ENCODE results near the gene TMEM119. TPM values are rescaled to one million over a fixed set of nuclear protein-coding genes. Genes with fewer than 3 reads are reported as not detected.
A peak's percentile ranks its signal among the peaks of the same experiment; 100 is the strongest.

TMEM119 gene
- total and polyA plus RNA-seq, 2 of the 4 experiments (the other 2 are of a cell fraction), result 8.1 to 9.2 TPM

DNA sequence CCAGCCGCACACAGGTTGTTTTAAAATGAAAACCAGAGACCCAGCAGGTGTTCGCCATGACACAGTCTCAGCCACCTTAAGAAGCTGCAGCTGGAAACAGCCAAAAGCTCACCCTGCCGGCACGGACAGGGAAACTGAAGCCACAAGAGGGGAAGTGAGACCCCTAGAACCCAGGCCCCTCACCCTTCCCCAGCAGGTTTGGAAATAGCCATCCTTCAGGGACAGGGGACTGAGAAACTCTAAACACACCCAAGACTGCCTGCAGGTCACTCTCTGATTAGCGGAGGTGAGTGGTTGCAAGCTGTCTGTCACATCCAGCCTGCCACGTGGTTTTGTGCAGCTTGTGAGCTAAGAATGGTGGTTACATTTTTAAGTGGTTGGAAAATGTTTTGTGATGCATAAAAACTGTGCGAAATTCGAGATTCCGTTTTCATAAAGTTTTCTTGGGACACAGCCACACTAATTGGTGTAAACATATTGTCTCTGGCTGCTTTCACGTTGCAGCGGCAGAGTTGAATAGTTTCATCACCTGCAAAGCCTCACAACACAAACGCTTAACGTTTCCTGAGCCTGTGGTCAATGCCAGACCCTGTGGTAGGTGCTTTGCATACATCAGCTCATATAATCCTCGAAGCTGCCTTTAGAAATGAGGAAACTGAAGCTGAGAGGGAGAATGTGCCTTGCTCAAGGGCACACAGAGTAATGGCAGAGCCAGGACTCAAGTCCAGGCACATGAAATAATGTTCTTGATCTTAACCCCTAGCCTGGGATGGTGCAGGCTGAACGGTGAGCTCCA is 37.5 kb upstream of the TMEM119 start:
- Histone ChIP-seq H4K8ac (ENCODE audit: low read depth in 2 of 2, low read length in 2 of 2) (no peak overlapping the region), H3K9me3 (ENCODE audit: control insufficient read depth, insufficient read depth, low read length) (no peaks in the 10 kb centered on the region), H2BK120ac (ENCODE audit: low read depth, low read length) (no peak overlapping the region), H3K4me2 (ENCODE audit: low read depth, low read length) (no peak overlapping the region), H2BK15ac (ENCODE audit: low read depth, low read length) (no peak overlapping the region), H3K79me1 (ENCODE audit: low read depth in 1 of 2, low read length in 2 of 2) (peaks cover 0 to 16% of the 10 kb centered on the region in 2 experiments; a peak in 2 of 4 replicates), H2BK20ac (ENCODE audit: low read depth, low read length) (no peak overlapping the region), H2BK5ac (ENCODE audit: low read depth, low read length, poor library complexity, severe bottlenecking) (no peak overlapping the region), H4K5ac (ENCODE audit: low read depth, low read length) (no peak overlapping the region), H3K18ac (ENCODE audit: low read depth, low read length) (no peak overlapping the region), H3K4me3 (ENCODE audit: insufficient read depth, low read depth, low read length) (no peak overlapping the region), H3K56ac (ENCODE audit: extremely low read depth, insufficient read depth, low read length) (no peak overlapping the region), H3K27me3 (ENCODE audit: control insufficient read depth, insufficient read depth, low read length) (no peaks in the 10 kb centered on the region), H3K9me1 (ENCODE audit: insufficient read depth, low read length) (peaks cover 7% of the 10 kb centered on the region), H2AK9ac (replicated peaks; ENCODE audit: low read depth, low read length, poor library complexity) (peak overlapping the region; percentile 66), H2AFZ (replicated peaks; ENCODE audit: low read length, poor library complexity) (no peak overlapping the region), H3K9ac (ENCODE audit: low read depth, low read length) (no peak overlapping the region), H4K91ac (ENCODE audit: insufficient read depth, low read depth, low read length) (no peak overlapping the region), H3K4ac (ENCODE audit: low read depth, low read length) (peak overlapping the region; percentile 39; the same call in 1 of the 2 replicates), H3K36me3 (ENCODE audit: control insufficient read depth, insufficient read depth, low read length) (no peaks in the 10 kb centered on the region), H2AK5ac (ENCODE audit: low read depth, low read length) (no peak overlapping the region; the same call in 1 of the 2 replicates), H4K20me1 (ENCODE audit: insufficient read depth, low read length) (peaks cover 17% of the 10 kb centered on the region), H3K4me1 (ENCODE audit: control insufficient read depth, insufficient read depth, low read length) (peaks cover 17% of the 10 kb centered on the region), H3K27ac (ENCODE audit: insufficient read depth, low read length) (no peak overlapping the region), H3K14ac (replicated peaks; ENCODE audit: low read depth, low read length) (no peak overlapping the region), H3K23ac (ENCODE audit: low read depth, low read length) (0 out of 2 replicates have a peak overlapping the region, but pooled peaks have one; percentile 62)
- ChIA-PET CTCF (interaction anchor here (0.6 to 1.1 kb wide), 3 partner anchors 17 to 502 kb away, joined by 3 to 5 read pairs (median 3); no protein-coding TSS in a partner anchor), POLR2A (ENCODE audit: unreplicated experiment) (no interaction called here)
- WGBS, 2 experiments (ENCODE audit: extremely low coverage in 2 of 2, insufficient read length in 1 of 2), result 38% methylated on average over 4 of the region's 15 CpGs; no CpG with 5 or more reads in 1 of the 2 experiments
- in situ Hi-C loops (cut with MboI; ENCODE audit: low sequenced_read_pairs) (loop anchor here (25.0 kb wide), 1 partner anchor 452 kb away; the partner anchor contains the start of genes ALKBH2 and UNG), intact Hi-C loops (cut with micrococcal nuclease) (no loop called here), dilution Hi-C loops (cut with HindIII; ENCODE audit: low sequenced_read_pairs, unreplicated experiment) (no loop called here)
- ATAC-seq (ENCODE audit: low read depth) (peak; percentile 3), DNase-seq (peak; percentile 41)
- BruUV-seq (replicated peaks), result no TSS peak
- TF ChIP-seq CTCF (conservative IDR thresholded peaks at IDR 0.05; ENCODE audit: low read depth, low read length) (no peak), RCOR1 (IDR thresholded peaks at IDR 0.05; ENCODE audit: insufficient replicate concordance, low read length) (no peak), USF2 (IDR thresholded peaks at IDR 0.05; ENCODE audit: low read depth, low read length) (0 out of 2 replicates have a peak, but pooled peaks have one; percentile 13)

Measured in IMR-90 (cell line).